HS-27A (cell line): ENCODE data around the gene RANBP3.
"Not testable (repeated sequence)": the region's sequence is repeated elsewhere in the genome, so short reads cannot be mapped to it uniquely, and the experiment has no call there.

Experiments used
- DNase-seq: peaks from one replicate; pipeline ENCODE4 v3.0.0-alpha.2; 2012; ENCODE audit warnings: low read depth, missing footprints

The RANBP3 gene

GRCh38 chr19:5964816-5965565, 12.9 kb downstream of the RANBP3 start:
- no peak for DNase-seq

GRCh38 chr19:5963855-5964254, 14.1 kb downstream of the RANBP3 start:
- DNase-seq = no peak

GRCh38 chr19:5963259-5963658, 14.7 kb downstream of the RANBP3 start:
- not testable (repeated sequence) for DNase-seq

GRCh38 chr19:5961969-5962945, 15.7 kb downstream of the RANBP3 start:
- DNase-seq = no peak

GRCh38 chr19:5961641-5961968, 16.3 kb downstream of the RANBP3 start:
- not testable (repeated sequence) for DNase-seq

GRCh38 chr19:5960005-5961001, 17.6 kb downstream of the RANBP3 start:
- DNase-seq = no peak

GRCh38 chr19:5959260-5960004, 18.5 kb downstream of the RANBP3 start:
- DNase-seq = no peak

- DNase-seq = no peak
Observed at GRCh38 chr19:5958851-5959122, 19.2 kb downstream of the RANBP3 start.

- no peak for DNase-seq
Observed at GRCh38 chr19:5958074-5958850, 19.7 kb downstream of the RANBP3 start.

- DNase-seq = no peak
Observed at GRCh38 chr19:5957170-5957569, 20.8 kb downstream of the RANBP3 start.

- no peak for DNase-seq
Observed at GRCh38 chr19:5956728-5957127, 21.2 kb downstream of the RANBP3 start.

GRCh38 chr19:5956323-5956722, 21.6 kb downstream of the RANBP3 start:
- DNase-seq = no peak

GRCh38 chr19:5955636-5955935, 22.4 kb downstream of the RANBP3 start:
- DNase-seq = no peak

GRCh38 chr19:5954293-5954692, 23.6 kb downstream of the RANBP3 start:
- no peak for DNase-seq

GRCh38 chr19:5953680-5954213, 24.2 kb downstream of the RANBP3 start:
- DNase-seq = no peak

GRCh38 chr19:5953030-5953589, 24.8 kb downstream of the RANBP3 start:
- no peak for DNase-seq

- DNase-seq = no peak
Observed at GRCh38 chr19:5952193-5953029, 25.5 kb downstream of the RANBP3 start.

- no peak for DNase-seq
Observed at GRCh38 chr19:5951338-5951861, 26.5 kb downstream of the RANBP3 start.

- DNase-seq = no peak
Observed at GRCh38 chr19:5950741-5951140, 27.2 kb downstream of the RANBP3 start.
